B cell (primary cell): ENCODE data around the gene WFDC5. TPM values are rescaled to one million over a fixed set of nuclear protein-coding genes. Genes with fewer than 3 reads are reported as not detected.

ENCODE experiments used
- ATAC-seq: fragments of 200-7000 bp; cut with Tn5 transposase; one replicate; pipeline ENCODE4 v1.10.0; 2021; ENCODE audit warnings: low read depth, mild to moderate bottlenecking, moderate number of reproducible peaks, moderate library complexity
- CTCF ChIA-PET: fragments of 350-600 bp; sonication (Branson Sonifier 250); formaldehyde crosslinking; loops from one replicate; lab custom pipeline; 2021; ENCODE audit warnings: antibody characterized with exemption, inconsistent platforms; lab: Charles Lee
- POLR2A ChIA-PET: fragments of 350-600 bp; sonication (Branson Sonifier 250); formaldehyde crosslinking; loops from one replicate; lab custom pipeline; 2021; ENCODE audit warnings: antibody characterized with exemption; lab: Charles Lee
- DNase-seq: peaks from one replicate; pipeline ENCODE4 v3.0.0; 2013
- H2AFZ ChIP-seq: 2 replicates; pipeline ENCODE4 v1.6.1; 2012; ENCODE audit warnings: mild to moderate bottlenecking, low read depth, low read length; ENCODE audit not compliant: insufficient read depth, poor library complexity, severe bottlenecking
- H3K27ac ChIP-seq, 2 donors: 1 replicate in 1 of 2; 2 replicates in 1 of 2; pipeline ENCODE4 v1.5.1; 2012 to 2013; ENCODE audit warnings: low read length in 2 of 2, mild to moderate bottlenecking in 2 of 2, moderate library complexity in 1 of 2
- H3K27me3 ChIP-seq, 4 experiments: fragments of 200-600 bp in 1 of 4; sonication (generic) in 1 of 4; replicated peaks in 1 of 4; 1 replicate in 2 of 4; 2 replicates in 2 of 4; pipeline versions ENCODE4 v1.6.1 to v1.7.0; 2013 to 2016; ENCODE audit warnings: low read length in 3 of 4, mild to moderate bottlenecking in 2 of 4, mixed read lengths in 1 of 4, moderate library complexity in 1 of 4; ENCODE audit not compliant: insufficient read depth in 4 of 4, control insufficient read depth in 3 of 4; ENCODE audit errors: control extremely low read depth in 1 of 4
- H3K36me3 ChIP-seq, 2 experiments: replicated peaks in 1 of 2; 1 replicate in 1 of 2; 2 replicates in 1 of 2; pipeline versions ENCODE4 v1.6.1 to v1.7.1; 2013; ENCODE audit warnings: low read length in 1 of 2; ENCODE audit not compliant: insufficient read depth in 2 of 2, control insufficient read depth in 1 of 2; ENCODE audit errors: control extremely low read depth in 1 of 2, extremely low read depth in 1 of 2
- H3K4me1 ChIP-seq, 2 donors: fragments of 200-600 bp in 1 of 2; sonication (generic) in 1 of 2; 1 replicate in 1 of 2; 2 replicates in 1 of 2; pipeline versions ENCODE4 v1.5.1 to v1.6.1; 2013 to 2017; ENCODE audit warnings: low read length in 2 of 2; ENCODE audit not compliant: control insufficient read depth in 2 of 2, insufficient read depth in 2 of 2
- H3K4me2 ChIP-seq: replicated peaks from 2 replicates; pipeline ENCODE3; 2012; ENCODE audit warnings: mild to moderate bottlenecking, low read depth, low read length; ENCODE audit not compliant: poor library complexity, severe bottlenecking
- H3K4me3 ChIP-seq, 5 experiments: fragments of 200-600 bp in 1 of 5; sonication (generic) in 1 of 5; 1 replicate in 3 of 5; 2 replicates in 2 of 5; pipeline versions ENCODE4 v1.5.1 to v1.7.0; 2011 to 2016; ENCODE audit warnings: low read length in 4 of 5, mild to moderate bottlenecking in 4 of 5, low read depth in 2 of 5, control low read depth in 1 of 5, moderate library complexity in 1 of 5; ENCODE audit not compliant: insufficient read depth in 1 of 5; ENCODE audit errors: control extremely low read depth in 1 of 5, extremely low read depth in 1 of 5
- H3K79me2 ChIP-seq: fragments of 200-600 bp; sonication (generic); one replicate; pipeline ENCODE4 v1.6.0; 2016; ENCODE audit warnings: low read length; ENCODE audit not compliant: control insufficient read depth, insufficient read depth
- H3K9ac ChIP-seq: fragments of 200-600 bp; sonication (generic); 2 replicates; pipeline ENCODE4 v1.6.1; 2017; ENCODE audit warnings: mild to moderate bottlenecking, low read length, moderate library complexity
- H3K9me3 ChIP-seq, 3 donors: one replicate each; pipeline versions ENCODE4 v1.6.1 to v1.7.1; 2013; ENCODE audit warnings: low read length in 2 of 3; ENCODE audit not compliant: control insufficient read depth in 2 of 3, insufficient read depth in 1 of 3; ENCODE audit errors: control extremely low read depth in 1 of 3
- H4K20me1 ChIP-seq: 2 replicates; pipeline ENCODE4 v1.6.0; 2012; ENCODE audit warnings: mild to moderate bottlenecking, low read length; ENCODE audit not compliant: insufficient read depth, control insufficient read depth, poor library complexity, severe bottlenecking
- H3K27ac Mint-ChIP-seq: one replicate; pipeline ENCODE4 v1.8.0; 2021; ENCODE audit warnings: mixed read lengths
- H3K27me3 Mint-ChIP-seq: one replicate; pipeline ENCODE4 v1.8.0; 2021; ENCODE audit warnings: mixed read lengths
- H3K4me1 Mint-ChIP-seq: one replicate; pipeline ENCODE4 v1.8.0; 2021; ENCODE audit warnings: mixed read lengths
- H3K4me3 Mint-ChIP-seq: one replicate; pipeline ENCODE4 v1.8.0; 2021; ENCODE audit warnings: mixed read lengths
- H3K9me3 Mint-ChIP-seq: one replicate; pipeline ENCODE4 v1.8.0; 2022; ENCODE audit warnings: mixed read lengths; ENCODE audit not compliant: insufficient read depth
- CTCF ChIP-seq: fragments of 200-600 bp; IDR thresholded peaks from one replicate; pipeline ENCODE4 v1.8.0; 2022; ENCODE audit warnings: antibody characterized with exemption, mild to moderate bottlenecking
- EZH2 ChIP-seq: IDR thresholded peaks from 2 replicates; pipeline ENCODE4 v1.6.1; 2012; ENCODE audit warnings: borderline replicate concordance, low read depth, mild to moderate bottlenecking, moderate library complexity, low read length; ENCODE audit not compliant: insufficient read depth, poor library complexity, severe bottlenecking
- WGBS: methylation state at CpG from one replicate; pipeline ENCODE4 v1.1.5; 2013; ENCODE audit warnings: missing lambda C conversion rate; ENCODE audit not compliant: insufficient coverage; 5-methylcytosine and 5-hydroxymethylcytosine counted together
- intact Hi-C: fragments of 100-400 bp; cut with micrococcal nuclease; formaldehyde crosslinking; loops from one replicate; pipeline ENCODE4 v1.10.0; 2022
- polyA plus RNA-seq: library from polyadenylated mRNA; depleted of rRNA; stranded (reverse); fragments of >200 nt; gene quantifications from 2 replicates; pipeline ENCODE4 v1.2.3, GENCODE V29; 2012
- total RNA-seq, 2 donors: library from RNA; stranded (reverse); fragments of 120-200 nt in 1 of 2; gene quantifications; 1 replicate in 1 of 2; 2 replicates in 1 of 2; pipeline versions ENCODE4 v1.2.3 to v1.2.4, GENCODE V29; 2013 to 2022

Gene WFDC5
- total and polyA plus RNA-seq, 2 donors (not counting 1 experiment from before 2014, with no cell fraction given) = not detected

- Histone ChIP-seq H3K27me3 (peaks cover 0 to 50% (median 31%) of the 10 kb centered on the region in 4 experiments), H2AFZ (peak overlapping the region; percentile 5), H3K79me2 (no peaks in the 10 kb centered on the region), H3K4me3 (peak overlapping the region in 3 of 5 experiments; percentile 33 to 41 (median 40)), H3K36me3 (no peaks in the 10 kb centered on the region), H3K9ac (peak overlapping the region; percentile 44), H3K9me3 (peaks cover 0 to 8% (median 0%) of the 10 kb centered on the region in 3 donors), H3K4me1 (peaks cover 22 to 23% of the 10 kb centered on the region in 2 donors), H4K20me1 (no peaks in the 10 kb centered on the region), H3K4me2 (peak overlapping the region; percentile 78), H3K27ac (no peak overlapping the region)
- Mint-ChIP-seq H3K9me3 (no peaks in the 10 kb centered on the region), H3K4me3 (peak overlapping the region; percentile 83), H3K4me1 (peaks cover 18% of the 10 kb centered on the region), H3K27me3 (peaks cover 41% of the 10 kb centered on the region), H3K27ac (peak overlapping the region; percentile 20)
- DNase-seq (peak; percentile 75), ATAC-seq (peak; percentile 68)
- ChIA-PET CTCF (interaction anchor here (1.0 to 7.5 kb wide), 17 partner anchors 8 to 673 kb away, joined by 3 to 134 read pairs (median 6); no protein-coding TSS in a partner anchor), POLR2A (no interaction called here)
- intact Hi-C loops = loop anchor here (1.0 to 5.0 kb wide), 3 partner anchors 187 to 674 kb away; partner anchors contain the start of genes KCNK15 and PABPC1L
- no peak for TF ChIP-seq EZH2
- TF ChIP-seq CTCF = peak; percentile 63
- WGBS = 28% methylated on average over 56 of the region's 56 CpGs
Observed at GRCh38 chr20:45097485-45098102, 17.4 kb downstream of the WFDC5 start.

GRCh38 chr20:45096781-45097180 lies 18.2 kb downstream of the WFDC5 start:
- no peak for ATAC-seq
- Histone ChIP-seq H4K20me1 (no peaks in the 10 kb centered on the region), H3K4me1 (peaks cover 22 to 23% of the 10 kb centered on the region in 2 donors), H2AFZ (no peak overlapping the region), H3K79me2 (no peaks in the 10 kb centered on the region), H3K9me3 (peaks cover 0 to 8% (median 0%) of the 10 kb centered on the region in 3 donors), H3K27ac (no peak overlapping the region), H3K4me2 (no peak overlapping the region), H3K4me3 (no peak overlapping the region), H3K36me3 (no peaks in the 10 kb centered on the region), H3K27me3 (peaks cover 0 to 50% (median 31%) of the 10 kb centered on the region in 4 experiments), H3K9ac (no peak overlapping the region)
- no peak for DNase-seq
- peaks cover 36% of the 10 kb centered on the region for H3K27me3 Mint-ChIP-seq
- peaks cover 18% of the 10 kb centered on the region for H3K4me1 Mint-ChIP-seq
- no peak for TF ChIP-seq EZH2
- TF ChIP-seq CTCF = no peak
- no peaks in the 10 kb centered on the region for H3K9me3 Mint-ChIP-seq
- H3K27ac Mint-ChIP-seq = no peak overlapping the region
- ChIA-PET CTCF (interaction anchor here (0.9 to 7.5 kb wide), 33 partner anchors 9 to 675 kb away, joined by 3 to 134 read pairs (median 7); partner anchors contain the start of gene WFDC5), POLR2A (no interaction called here)
- 94% methylated on average over 8 of the region's 9 CpGs for WGBS
- intact Hi-C loops = loop anchor here (1.0 to 5.0 kb wide), 5 partner anchors 52 to 675 kb away; partner anchors contain the start of genes KCNK15 and PABPC1L
- no peak overlapping the region for H3K4me3 Mint-ChIP-seq
